HPDE6-E6E7 (cell line): ENCODE data around the gene PTPN12.
"Not testable (repeated sequence)": the region's sequence is repeated elsewhere in the genome, so short reads cannot be mapped to it uniquely, and the experiment has no call there.

Experiments
- DNase-seq: peaks from one replicate; pipeline ENCODE4 v3.0.0; 2011; ENCODE audit warnings: missing footprints; ENCODE audit errors: extremely low spot score

PTPN12 gene

GRCh38 chr7:77537136-77537777 lies at the start of gene PTPN12:
PTPN12 (plus strand) TSS chr7:77537295; CDS start chr7:77537547, 252 bp downstream.
- DNase-seq, result no peak

- DNase-seq, result no peak
These were observed 48.1 kb upstream of the PTPN12 start for GRCh38 chr7:77488986-77489385.

- no peak for DNase-seq
These were observed 40.0 kb upstream of the PTPN12 start for GRCh38 chr7:77497079-77497478.

DNA sequence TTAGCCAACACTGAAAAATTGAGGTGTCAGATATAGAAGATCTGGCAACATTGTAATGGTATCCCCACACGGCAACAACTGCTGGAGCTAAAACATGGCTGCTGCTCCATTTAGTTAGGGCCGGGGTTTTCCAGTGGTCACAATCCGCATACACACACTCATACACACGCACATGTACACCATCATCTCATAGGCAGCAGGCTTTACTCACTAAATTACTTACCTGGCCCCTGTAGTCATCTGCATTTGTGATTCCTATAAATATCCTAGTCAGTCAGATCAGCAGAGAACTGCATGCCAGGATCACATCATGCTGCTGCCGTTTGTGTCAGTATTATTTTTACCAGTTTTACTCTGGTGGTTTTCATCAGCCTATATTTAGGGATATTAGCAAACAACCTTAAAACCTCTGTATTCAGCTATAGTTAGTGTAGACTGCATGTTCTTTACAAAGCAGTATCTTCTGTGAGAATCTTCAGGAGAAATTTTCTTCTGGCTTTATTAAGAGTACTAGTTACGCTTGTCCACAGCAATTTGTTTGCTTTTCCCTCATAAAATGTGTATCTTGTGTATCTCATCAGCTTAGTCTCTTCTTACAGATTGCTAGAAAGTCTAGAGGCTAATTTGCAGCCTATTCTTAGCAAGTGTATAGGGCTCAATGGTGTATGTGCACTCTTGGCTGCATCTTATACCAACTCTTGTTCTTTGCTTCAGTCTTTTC lies 38.3 kb upstream of the PTPN12 start:
- no peak for DNase-seq

- DNase-seq, result no peak
These were observed 35.9 kb upstream of the PTPN12 start for GRCh38 chr7:77501192-77501515.

DNA sequence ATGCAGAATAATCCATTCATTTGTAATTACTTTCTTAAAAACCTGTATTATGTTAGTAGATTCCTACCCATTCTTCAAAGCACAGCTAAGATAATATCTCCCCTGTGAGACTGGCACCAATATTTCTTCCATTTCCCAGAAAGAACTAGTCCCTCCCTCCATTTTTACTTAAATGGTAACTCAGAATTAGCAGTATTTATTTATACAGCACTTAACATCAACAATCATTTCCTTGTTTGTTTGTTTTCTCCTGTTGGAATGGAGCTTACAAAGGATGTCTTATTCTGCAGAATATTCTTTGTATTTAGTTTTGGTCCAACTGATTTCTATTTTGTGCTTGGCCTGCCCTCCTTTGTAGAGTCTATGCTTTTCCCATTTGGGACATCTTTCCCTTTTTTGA lies 32.1 kb upstream of the PTPN12 start:
- no peak for DNase-seq

- no peak for DNase-seq
These were observed 30.2 kb upstream of the PTPN12 start for GRCh38 chr7:77506899-77507298.

DNA sequence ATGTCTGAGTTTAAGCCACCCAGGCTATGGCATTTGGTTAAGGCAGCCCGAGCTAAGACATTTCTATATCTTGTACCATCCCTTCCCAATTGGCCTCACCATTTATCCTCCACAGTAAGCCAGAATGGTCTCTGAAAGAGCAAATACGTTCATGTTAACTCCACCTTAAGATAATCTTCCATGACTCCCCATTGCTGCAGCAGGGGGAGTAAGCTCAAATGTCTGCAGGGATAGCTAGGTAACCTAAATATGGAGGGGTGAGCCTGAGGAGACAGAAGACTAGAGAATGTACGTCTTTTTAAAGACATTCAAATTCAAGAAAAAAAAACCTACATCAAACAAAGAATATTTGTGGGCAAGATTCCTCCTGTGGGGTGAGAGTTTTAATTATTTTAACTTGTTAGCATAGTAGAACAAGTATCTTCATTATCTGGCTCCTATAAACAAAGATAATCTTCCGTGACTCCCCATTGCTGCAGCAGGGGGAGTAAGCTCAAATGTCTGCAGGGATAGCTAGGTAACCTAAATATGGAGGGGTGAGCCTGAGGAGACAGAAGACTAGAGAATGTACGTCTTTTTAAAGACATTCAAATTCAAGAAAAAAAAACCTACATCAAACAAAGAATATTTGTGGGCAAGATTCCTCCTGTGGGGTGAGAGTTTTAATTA lies 24.0 kb upstream of the PTPN12 start:
- not testable (repeated sequence) for DNase-seq

DNA sequence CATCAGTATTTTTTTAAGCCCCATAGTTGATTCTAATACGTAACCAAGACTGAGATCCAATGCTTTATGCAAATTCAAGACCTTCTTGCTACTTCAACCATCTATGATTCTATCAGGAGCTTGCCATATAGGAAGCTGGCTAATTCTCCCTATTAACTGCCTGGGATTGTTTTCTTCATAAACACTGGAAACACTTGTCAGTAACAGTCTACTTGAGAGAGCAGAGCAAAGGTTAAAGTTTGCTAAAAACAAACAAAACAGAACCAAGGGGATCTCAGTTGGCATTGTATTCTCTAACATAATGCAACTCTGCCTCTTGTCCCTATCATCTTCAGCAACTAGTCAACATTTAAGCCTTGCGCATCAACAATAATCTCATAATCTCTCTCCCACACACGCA lies 21.0 kb upstream of the PTPN12 start:
- no peak for DNase-seq

DNA sequence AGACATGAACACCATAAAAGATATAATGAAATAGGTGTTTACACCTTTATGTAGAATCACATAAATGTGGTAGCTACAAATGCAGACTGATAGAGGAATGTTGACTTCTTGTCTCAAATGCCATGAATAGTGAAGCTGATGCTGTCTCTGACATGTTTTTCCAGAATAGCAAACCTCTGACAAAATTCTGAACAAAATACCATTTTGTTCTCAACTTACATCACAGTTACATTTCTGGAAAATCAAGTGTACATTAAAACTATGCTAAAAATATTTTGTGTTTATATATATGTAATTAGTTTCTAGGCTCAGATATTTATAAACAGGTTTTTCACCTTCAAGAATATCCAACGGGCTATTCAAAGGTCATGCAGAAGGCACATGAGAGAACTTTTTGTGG lies 16.8 kb upstream of the PTPN12 start:
- DNase-seq, result no peak

GRCh38 chr7:77521537-77521936 lies 15.6 kb upstream of the PTPN12 start:
- not testable (repeated sequence) for DNase-seq

DNA sequence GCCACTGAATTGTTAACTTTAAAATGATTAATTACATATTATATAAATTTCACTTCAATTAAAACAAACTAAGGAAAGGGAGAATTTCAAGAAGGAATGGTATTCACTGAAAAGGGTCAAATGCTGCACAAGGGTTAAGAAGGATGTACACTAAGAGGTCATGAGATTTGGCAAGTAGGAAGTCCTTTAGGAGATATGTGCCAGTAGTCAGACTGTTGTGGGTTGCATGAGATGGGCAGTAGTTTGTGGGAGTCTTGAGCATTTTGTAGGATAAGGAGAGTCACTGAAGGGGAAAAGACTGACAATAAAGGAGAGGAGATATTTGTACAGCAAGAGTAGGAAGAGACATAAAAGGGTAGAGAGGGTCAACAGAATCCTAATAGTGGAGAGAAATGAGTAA lies 12.4 kb upstream of the PTPN12 start:
- no peak for DNase-seq

GRCh38 chr7:77525231-77525630 lies 11.9 kb upstream of the PTPN12 start:
- DNase-seq, result no peak

GRCh38 chr7:77528368-77528767 lies 8.7 kb upstream of the PTPN12 start:
- no peak for DNase-seq

GRCh38 chr7:77529279-77529678 lies 7.8 kb upstream of the PTPN12 start:
- DNase-seq, result no peak

DNA sequence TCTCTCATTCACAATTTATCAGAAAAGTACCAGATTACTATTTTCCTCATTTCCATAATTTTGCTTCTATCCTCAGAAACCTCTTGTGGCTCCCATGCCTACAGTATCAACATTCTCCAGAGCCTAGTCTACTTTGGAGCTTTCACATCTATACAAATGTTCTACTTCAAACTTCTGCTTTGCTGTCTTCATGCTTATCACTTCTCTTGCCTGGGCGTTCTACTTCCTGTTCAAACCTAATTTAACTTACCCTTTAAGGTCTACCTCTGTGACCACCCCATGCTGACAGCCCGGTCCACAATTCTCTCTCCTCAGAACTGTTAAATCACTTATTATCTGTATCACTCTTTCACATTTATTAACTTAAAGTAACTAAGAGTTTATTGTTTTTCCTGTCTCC lies 6.1 kb upstream of the PTPN12 start:
- DNase-seq, result no peak

- no peak for DNase-seq
These were observed 4.8 kb upstream of the PTPN12 start for GRCh38 chr7:77532247-77532646.

GRCh38 chr7:77532732-77533131 lies 4.4 kb upstream of the PTPN12 start:
- DNase-seq, result not testable (repeated sequence)

DNA sequence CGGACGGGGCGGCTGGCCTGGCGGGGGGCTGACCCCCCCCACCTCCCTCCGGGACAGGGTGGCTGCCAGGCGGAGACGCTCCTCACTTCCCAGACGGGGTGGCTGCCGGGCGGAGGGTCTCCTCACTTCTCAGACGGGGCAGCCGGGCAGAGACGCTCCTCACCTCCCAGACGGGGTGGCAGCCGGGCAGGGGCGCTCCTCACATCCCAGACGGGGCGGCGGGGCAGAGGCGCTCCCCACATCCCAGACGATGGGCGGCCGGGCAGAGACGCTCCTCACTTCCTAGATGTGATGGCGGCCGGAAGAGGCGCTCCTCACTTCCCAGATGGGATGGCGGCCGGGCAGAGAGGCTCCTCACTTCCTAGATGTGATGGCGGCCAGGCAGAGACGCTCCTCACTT lies 3.0 kb upstream of the PTPN12 start:
- DNase-seq, result not testable (repeated sequence)

DNA sequence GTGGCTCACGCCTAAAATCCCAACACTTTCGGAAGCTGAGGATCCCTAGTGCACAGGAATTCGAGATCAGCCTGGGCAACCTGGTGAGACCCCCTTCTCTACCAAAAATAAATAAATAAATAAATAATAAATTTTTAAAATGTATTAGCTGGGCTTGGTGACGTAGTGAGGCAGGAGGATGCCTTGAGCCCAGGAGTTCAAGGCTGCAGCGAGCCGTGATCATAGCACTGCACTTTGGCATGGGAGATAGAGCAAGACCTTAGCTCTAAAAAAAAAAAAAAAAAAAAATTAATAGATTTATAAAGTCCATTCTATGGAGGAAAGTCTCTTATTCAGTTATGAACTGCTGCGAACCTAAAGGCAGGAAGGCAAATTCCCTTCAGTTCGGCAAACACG lies 1.1 kb upstream of the PTPN12 start:
- DNase-seq, result no peak

DNA sequence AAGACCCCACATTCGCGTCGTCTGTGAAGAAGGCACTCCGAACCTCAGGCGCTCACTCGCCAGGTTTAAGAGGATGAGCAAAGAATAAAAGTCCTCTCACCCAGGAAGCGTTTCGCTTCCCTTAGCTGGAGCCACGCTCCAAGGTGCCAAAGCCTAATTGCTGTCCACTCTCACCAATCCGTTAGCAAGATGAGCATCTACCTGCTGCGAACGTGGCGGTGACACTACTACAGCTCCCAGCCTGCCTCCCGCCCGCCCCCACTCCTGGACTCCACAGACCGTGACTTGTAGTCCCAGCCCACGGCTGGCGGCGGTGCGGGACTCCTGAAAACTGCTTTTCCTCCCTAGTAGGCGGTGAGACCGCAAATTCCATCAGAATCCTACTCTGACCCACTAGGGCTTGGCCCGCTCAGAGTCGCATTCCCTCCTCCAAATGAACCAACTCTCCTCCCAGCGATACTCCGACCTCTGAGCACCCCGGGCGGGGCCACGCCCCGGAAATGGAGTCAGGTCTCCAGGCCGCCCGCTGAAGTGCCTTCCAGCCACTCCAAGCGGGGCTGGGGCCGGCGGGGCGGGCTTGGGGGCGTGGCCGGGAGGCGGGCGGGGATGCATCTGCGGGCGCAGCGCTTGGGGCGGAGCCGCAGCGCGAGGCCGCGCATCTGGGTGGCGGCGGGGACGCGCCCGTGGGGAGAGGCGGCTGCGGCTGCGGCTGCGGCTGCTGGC lies 521 bp upstream of the PTPN12 start:
- peak; percentile 98 for DNase-seq

GRCh38 chr7:77537778-77538280 lies 734 bp downstream of the PTPN12 start:
- DNase-seq, result peak; percentile 25
